HS-5 (cell line): ENCODE results near the gene ZNF90.
"Not testable (repeated sequence)": the region's sequence is repeated elsewhere in the genome, so short reads cannot be mapped to it uniquely, and the experiment has no call there.

ENCODE experiments used
- DNase-seq: peaks from one replicate; pipeline ENCODE4 v3.0.0-alpha.2; 2012; ENCODE audit warnings: low read depth

Gene ZNF90

GRCh38 chr19:20077791-20078463 lies at the start of gene ZNF90:
Gene ZNF90, plus strand, starts transcription at chr19:20078000. Its CDS starts 133 bp downstream, at chr19:20078133.
- DNase-seq, result peak; percentile 89

- no peak for DNase-seq
Measured at GRCh38 chr19:20028611-20029010, 49.2 kb upstream of the ZNF90 start.

- no peak for DNase-seq
Measured at GRCh38 chr19:20035935-20036334, 41.9 kb upstream of the ZNF90 start.

- no peak for DNase-seq
Measured at GRCh38 chr19:20038358-20039202, 39.2 kb upstream of the ZNF90 start.

- peak; percentile 87 for DNase-seq
Measured at GRCh38 chr19:20039203-20039723, 38.5 kb upstream of the ZNF90 start, which contains the start of gene ZNF682. Gene ZNF682, minus strand, starts transcription at chr19:20039505. Its CDS starts 160 bp downstream, at chr19:20039345.

GRCh38 chr19:20044663-20045062 lies 33.1 kb upstream of the ZNF90 start:
- no peak for DNase-seq

GRCh38 chr19:20045742-20046141 lies 32.1 kb upstream of the ZNF90 start:
- DNase-seq, result not testable (repeated sequence)

GRCh38 chr19:20051841-20052768 lies 25.7 kb upstream of the ZNF90 start:
- peak; percentile 91 for DNase-seq

- not testable (repeated sequence) for DNase-seq
Measured at GRCh38 chr19:20058738-20059137, 19.1 kb upstream of the ZNF90 start.

- DNase-seq, result no peak
Measured at GRCh38 chr19:20060282-20060681, 17.5 kb upstream of the ZNF90 start.

- no peak for DNase-seq
Measured at GRCh38 chr19:20066861-20067260, 10.9 kb upstream of the ZNF90 start.

- no peak for DNase-seq
Measured at GRCh38 chr19:20067943-20068342, 9.9 kb upstream of the ZNF90 start.

- DNase-seq, result not testable (repeated sequence)
Measured at GRCh38 chr19:20068559-20068958, 9.2 kb upstream of the ZNF90 start.

GRCh38 chr19:20070691-20071090 lies 7.1 kb upstream of the ZNF90 start:
- DNase-seq, result no peak

GRCh38 chr19:20072936-20073335 lies 4.9 kb upstream of the ZNF90 start:
- DNase-seq, result no peak

GRCh38 chr19:20078581-20079031 lies 806 bp downstream of the ZNF90 start:
- DNase-seq, result peak; percentile 6

GRCh38 chr19:20079476-20079875 lies 1.7 kb downstream of the ZNF90 start:
- no peak for DNase-seq

GRCh38 chr19:20080656-20081055 lies 2.9 kb downstream of the ZNF90 start:
- no peak for DNase-seq

GRCh38 chr19:20082232-20082833 lies 4.5 kb downstream of the ZNF90 start:
- DNase-seq, result not testable (repeated sequence)

- DNase-seq, result not testable (repeated sequence)
Measured at GRCh38 chr19:20082876-20083275, 5.1 kb downstream of the ZNF90 start.

GRCh38 chr19:20102097-20102496 lies 24.3 kb downstream of the ZNF90 start:
- no peak for DNase-seq
